HG02885 (cell line): Measurements from ENCODE around the gene C6orf62.
"Not testable (repeated sequence)": the region's sequence is repeated elsewhere in the genome, so short reads cannot be mapped to it uniquely, and the experiment has no call there.

ENCODE experiments used
- ATAC-seq: cut with Tn5 transposase; IDR thresholded peaks from one replicate; pipeline ENCODE4 v1.9.1; 2021; ENCODE audit warnings: mild to moderate bottlenecking; ENCODE audit not compliant: unreplicated experiment, poor library complexity

Gene C6orf62

GRCh38 chr6:24671077-24671476 lies 47.9 kb downstream of the C6orf62 start:
- not testable (repeated sequence) for ATAC-seq

- ATAC-seq: not testable (repeated sequence)
These were observed 48.5 kb downstream of the C6orf62 start for GRCh38 chr6:24670492-24670891.

DNA sequence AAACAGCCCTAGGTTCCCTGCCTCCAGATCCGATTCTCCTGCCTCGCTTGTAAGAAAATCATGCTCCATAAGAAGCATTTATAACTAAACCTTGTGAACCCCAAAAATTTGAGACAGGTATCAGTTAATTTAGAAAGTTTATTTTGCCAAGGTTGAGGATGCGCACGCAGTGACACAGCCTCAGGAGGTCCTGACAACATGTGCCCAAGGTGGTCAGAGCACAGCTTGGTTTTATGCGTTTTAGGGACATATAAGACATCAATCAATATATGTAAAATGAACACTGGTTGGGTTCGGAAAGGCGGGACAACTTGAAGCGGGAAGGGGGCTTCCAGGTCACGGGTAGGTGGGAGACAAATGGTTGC lies 50.0 kb downstream of the C6orf62 start:
- ATAC-seq: no peak

- peak; percentile 56 for ATAC-seq
These were observed 50.6 kb downstream of the C6orf62 start for GRCh38 chr6:24668066-24668996.

GRCh38 chr6:24667378-24667803 lies 51.6 kb downstream of the C6orf62 start:
- ATAC-seq: no peak

DNA sequence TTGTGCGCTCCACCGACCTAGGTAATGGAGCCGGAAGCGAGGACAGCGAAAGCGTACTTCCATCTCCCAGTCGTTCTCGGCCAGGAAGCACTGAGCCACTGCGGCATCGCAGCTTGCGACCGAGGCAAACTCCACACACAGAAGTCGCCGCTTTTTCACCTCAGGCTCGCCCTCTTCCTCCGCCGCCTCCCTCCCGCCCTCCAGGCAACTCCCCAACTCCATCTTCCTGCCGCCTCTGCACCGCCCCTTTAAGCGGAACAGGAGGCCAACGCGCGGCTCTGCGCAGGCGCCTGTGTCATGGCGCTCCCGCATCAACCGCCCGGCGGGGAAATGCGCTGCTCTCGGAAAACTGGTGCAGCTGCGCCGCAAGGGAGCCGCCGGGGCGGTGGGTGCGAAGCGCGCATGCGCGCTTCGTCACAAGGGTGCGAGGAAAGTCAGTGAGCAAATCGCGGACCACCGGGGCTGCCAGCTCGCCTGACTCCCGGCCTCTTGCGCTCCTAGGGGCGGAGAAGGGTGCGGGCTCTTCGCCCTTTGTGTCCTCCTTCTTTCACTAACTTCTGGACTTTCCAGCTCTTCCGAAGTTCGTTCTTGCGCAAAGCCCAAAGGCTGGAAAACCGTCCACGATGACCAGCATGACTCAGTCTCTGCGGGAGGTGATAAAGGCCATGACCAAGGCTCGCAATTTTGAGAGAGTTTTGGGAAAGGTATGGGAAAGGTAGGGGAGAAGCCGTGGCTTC lies 52.1 kb downstream of the C6orf62 start, which contains the start of the genes ACOT13 and TDP2:
Gene ACOT13, plus strand, starts transcription at position 437 of the 737 bp plus-strand sequence. Its CDS starts 187 bp downstream, at position 624.
Gene TDP2, minus strand, starts transcription at position 259 of the 737 bp plus-strand sequence. Its CDS starts 37 bp downstream, at position 222.
- ATAC-seq: peak; percentile 84

GRCh38 chr6:24666097-24666640 lies 52.8 kb downstream of the C6orf62 start:
- peak; percentile 28 for ATAC-seq

DNA sequence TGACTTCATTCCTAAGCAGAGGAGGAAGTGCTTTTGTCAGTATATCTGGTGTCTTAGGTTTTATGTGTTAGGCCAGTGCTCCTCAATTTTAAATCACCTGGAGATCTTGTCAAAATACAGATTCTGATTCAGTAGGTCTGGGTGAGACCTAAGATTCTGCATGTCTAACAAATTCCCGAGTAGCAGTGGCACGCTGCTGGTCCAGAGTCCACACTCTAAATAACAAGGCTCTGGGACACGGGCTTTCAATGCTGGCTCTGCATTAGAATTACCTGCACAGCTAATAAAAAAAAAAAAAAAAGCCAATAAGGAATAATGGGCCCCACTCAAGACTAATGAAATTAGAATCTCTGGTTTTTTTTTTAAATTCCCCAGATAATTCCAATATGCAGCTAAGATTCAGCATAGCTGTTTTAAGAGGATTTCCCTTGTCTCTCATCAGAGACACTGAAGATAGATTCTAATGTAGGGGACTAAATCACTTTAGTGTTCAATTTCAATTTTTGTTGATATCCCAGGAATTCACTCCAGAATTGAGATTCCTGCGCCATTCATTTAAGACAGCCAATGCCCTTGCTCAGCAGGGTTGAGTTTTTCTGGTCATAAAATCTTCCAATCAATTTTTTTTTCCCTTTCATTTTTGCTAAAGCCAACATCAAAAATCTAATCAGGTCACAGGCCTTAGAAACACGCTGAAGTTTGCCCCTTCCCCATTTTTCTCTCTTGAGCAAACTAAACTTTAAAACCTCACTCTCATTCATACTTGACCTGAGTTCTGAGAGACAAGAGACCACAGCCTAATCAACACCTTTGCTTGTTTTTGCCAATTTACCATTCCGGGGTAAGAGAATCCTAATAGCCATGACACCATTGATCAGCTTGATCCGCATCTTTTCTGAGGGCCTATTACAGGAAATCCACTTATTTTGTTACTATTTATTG lies 54.6 kb downstream of the C6orf62 start:
- no peak for ATAC-seq

DNA sequence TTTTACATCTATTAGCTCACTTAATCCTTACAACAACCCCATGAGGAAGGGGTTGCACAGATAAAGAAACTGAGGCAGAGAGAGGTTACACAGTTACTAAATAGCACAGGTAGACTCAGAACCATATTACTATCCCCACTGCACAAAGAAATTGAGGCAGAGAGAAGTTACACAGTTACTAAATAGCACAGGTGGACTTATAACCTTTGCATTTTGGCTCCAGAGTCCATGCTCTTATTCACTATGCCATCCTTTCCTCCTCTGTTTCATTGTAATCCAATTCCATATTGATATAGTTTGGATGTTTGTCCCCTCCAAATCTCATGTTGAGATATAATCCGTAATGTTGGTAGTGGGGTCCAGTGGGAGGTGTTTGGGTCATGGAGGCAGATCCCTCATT lies 55.8 kb downstream of the C6orf62 start:
- ATAC-seq: no peak

- no peak for ATAC-seq
These were observed 56.7 kb downstream of the C6orf62 start for GRCh38 chr6:24662236-24662635.

DNA sequence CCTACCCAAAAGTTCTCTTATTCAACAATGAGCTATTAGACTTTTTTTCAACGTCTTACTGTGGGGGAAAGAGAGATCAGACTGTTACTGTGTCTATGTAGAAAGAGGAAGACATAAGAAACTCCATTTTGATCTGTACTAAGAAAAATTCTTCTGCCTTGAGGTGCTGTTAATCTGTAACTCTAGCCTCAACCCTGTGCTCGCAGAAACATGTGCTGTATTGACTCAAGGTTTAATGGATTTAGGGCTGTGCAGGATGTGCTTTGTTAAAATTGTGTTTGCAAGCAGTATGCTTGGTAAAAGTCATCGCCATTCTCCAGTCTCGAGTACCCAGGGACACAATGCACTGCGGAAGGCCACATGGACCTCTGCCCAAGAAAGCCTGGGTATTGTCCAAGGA lies 57.2 kb downstream of the C6orf62 start:
- not testable (repeated sequence) for ATAC-seq

DNA sequence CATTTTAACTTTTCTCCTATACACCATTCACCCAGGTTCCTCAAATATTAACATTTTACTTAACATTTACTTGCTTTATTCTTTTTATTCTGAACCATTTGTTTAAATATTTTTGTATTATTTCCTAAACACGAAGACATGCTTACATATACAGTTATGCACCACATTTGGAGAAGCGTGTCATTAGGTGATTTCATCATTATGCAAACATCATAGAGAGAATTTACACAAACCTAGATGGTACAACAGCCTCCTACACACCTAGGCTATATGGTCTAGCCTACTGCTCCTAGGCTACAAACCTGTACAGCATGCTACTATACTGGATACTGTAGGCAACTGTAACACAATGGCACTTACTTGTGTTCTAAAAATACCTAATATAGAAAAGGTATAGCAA lies 58.8 kb downstream of the C6orf62 start:
- no peak for ATAC-seq

GRCh38 chr6:24659561-24659960 lies 59.4 kb downstream of the C6orf62 start:
- ATAC-seq: no peak

DNA sequence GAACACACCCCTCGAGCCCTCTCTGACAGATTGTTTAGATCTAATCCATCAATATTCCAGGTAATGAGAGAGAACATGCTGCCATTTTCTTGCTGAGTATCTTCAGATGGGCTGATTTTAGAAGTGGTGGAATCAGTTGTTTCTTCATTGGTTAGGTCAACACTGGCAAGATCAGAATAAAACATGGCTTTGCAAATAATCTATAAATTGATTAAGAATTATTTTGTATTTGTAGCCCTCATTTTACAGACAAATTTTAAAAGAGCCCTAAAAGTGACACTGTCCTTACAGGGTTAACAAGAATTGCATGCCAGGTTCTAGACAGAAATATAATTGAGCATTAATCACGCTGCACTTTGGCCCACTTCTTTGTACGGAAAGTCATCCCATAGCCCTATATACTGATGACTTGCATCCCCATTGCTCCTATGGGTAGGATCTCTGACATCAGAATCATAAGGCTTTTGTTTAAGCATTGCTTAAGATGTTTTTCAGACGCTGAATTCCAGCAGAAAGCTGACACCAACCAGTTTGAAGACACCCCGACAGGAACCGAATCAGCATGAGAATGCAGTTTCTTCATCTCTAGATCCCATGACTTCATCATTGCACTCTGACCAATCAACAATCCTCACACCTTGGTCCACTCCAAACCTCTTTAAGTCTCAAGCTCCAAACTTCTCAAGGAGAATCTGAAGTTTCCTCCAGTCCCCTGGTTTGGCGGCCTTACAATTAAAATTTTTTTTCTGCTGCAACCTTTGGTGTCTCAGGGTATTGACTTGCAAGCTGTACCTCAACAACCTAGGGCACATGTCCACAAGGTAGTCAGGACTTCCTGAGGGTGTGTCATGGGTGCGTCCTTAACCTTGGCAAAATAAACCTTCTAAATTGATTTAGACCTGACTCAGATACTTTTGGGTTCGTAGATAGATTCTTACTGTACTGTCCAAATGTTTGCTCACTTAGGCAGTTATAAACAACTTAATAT lies 60.1 kb downstream of the C6orf62 start:
- no peak for ATAC-seq

DNA sequence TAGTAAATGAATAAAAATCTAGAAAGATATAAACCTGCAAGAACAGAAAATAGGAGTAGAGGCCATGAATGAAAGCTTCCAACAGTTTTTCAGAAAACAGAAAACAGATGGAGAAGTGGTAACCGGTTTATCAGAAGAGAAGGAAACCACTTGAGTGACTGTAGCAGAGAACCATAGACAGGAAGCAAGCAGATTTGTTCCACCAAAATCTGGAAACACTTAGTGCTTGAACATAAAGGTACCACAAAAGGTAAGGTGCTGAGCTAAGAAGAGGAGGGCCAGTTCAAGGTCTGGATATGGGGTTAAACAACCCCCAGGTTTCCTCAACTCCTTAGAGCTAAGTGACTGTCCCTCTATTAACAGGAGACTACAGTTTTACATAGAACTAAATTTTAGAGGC lies 63.7 kb downstream of the C6orf62 start:
- ATAC-seq: no peak
